ENCODE results near the gene JAZF1. TPM values are rescaled to one million over a fixed set of nuclear protein-coding genes. Genes with fewer than 3 reads are reported as not detected.

The JAZF1 gene
- total RNA-seq, 2 experiments from 2014 or later = 5.2 to 7.6 TPM

- H3K4me3 Mint-ChIP-seq = no peak overlapping the region
- H3K36me3 Mint-ChIP-seq (ENCODE audit: low read depth) = no peaks in the 10 kb centered on the region
- no peaks in the 10 kb centered on the region for H3K4me1 Mint-ChIP-seq
- CTCF ChIA-PET = interaction anchor here (1.0 kb wide), 1 partner anchor 17 kb away, joined by 5 read pairs; no protein-coding TSS in a partner anchor
- H3K27me3 Mint-ChIP-seq = no peaks in the 10 kb centered on the region
- no peak for DNase-seq
- POLR2A ChIA-PET = no interaction called here
- no peak overlapping the region for H3K27ac Mint-ChIP-seq
- H3K9me3 Mint-ChIP-seq = no peaks in the 10 kb centered on the region
Observed at GRCh38 chr7:28135760-28136159, 44.8 kb downstream of the JAZF1 start.

- CTCF ChIA-PET = interaction anchor here (1.0 kb wide), 1 partner anchor 17 kb away, joined by 5 read pairs; no protein-coding TSS in a partner anchor
Observed at GRCh38 chr7:28135315-28135714, 45.3 kb downstream of the JAZF1 start.

GRCh38 chr7:28133872-28134271 is 46.7 kb downstream of the JAZF1 start:
- CTCF ChIA-PET = no interaction called here
- no peak overlapping the region for H3K27ac Mint-ChIP-seq
- POLR2A ChIA-PET = no interaction called here

More at GRCh38 chr7:28135315-28135714, 45.3 kb downstream of the JAZF1 start:
- no peaks in the 10 kb centered on the region for H3K4me1 Mint-ChIP-seq
- POLR2A ChIA-PET = no interaction called here
- no peak overlapping the region for H3K27ac Mint-ChIP-seq
- no peak for DNase-seq
- no peak overlapping the region for H3K4me3 Mint-ChIP-seq
- no peaks in the 10 kb centered on the region for H3K27me3 Mint-ChIP-seq
- no peaks in the 10 kb centered on the region for H3K36me3 Mint-ChIP-seq (ENCODE audit: low read depth)
- H3K9me3 Mint-ChIP-seq = no peaks in the 10 kb centered on the region

GRCh38 chr7:28132959-28133870 is 47.4 kb downstream of the JAZF1 start:
- H3K9me3 Mint-ChIP-seq = no peaks in the 10 kb centered on the region
- POLR2A ChIA-PET = no interaction called here
- H3K4me1 Mint-ChIP-seq = peaks cover 3% of the 10 kb centered on the region
- H3K36me3 Mint-ChIP-seq (ENCODE audit: low read depth) = no peaks in the 10 kb centered on the region
- H3K27ac Mint-ChIP-seq = no peak overlapping the region
- no peak for DNase-seq
- H3K27me3 Mint-ChIP-seq = no peaks in the 10 kb centered on the region
- no peak overlapping the region for H3K4me3 Mint-ChIP-seq
- CTCF ChIA-PET = interaction anchor here (1.6 kb wide), 1 partner anchor 17 kb away, joined by 6 read pairs; no protein-coding TSS in a partner anchor

More at GRCh38 chr7:28133872-28134271, 46.7 kb downstream of the JAZF1 start:
- no peaks in the 10 kb centered on the region for H3K27me3 Mint-ChIP-seq
- H3K4me3 Mint-ChIP-seq = no peak overlapping the region
- H3K9me3 Mint-ChIP-seq = no peaks in the 10 kb centered on the region
- no peaks in the 10 kb centered on the region for H3K36me3 Mint-ChIP-seq (ENCODE audit: low read depth)
- no peak for DNase-seq
- no peaks in the 10 kb centered on the region for H3K4me1 Mint-ChIP-seq

GRCh38 chr7:28130277-28130676 is 50.3 kb downstream of the JAZF1 start:
- Mint-ChIP-seq H3K27me3 (no peaks in the 10 kb centered on the region), H3K9me3 (no peaks in the 10 kb centered on the region), H3K36me3 (ENCODE audit: low read depth) (no peaks in the 10 kb centered on the region), H3K4me3 (no peak overlapping the region), H3K27ac (no peak overlapping the region), H3K4me1 (peaks cover 3% of the 10 kb centered on the region)
- no peak for DNase-seq
- CTCF ChIA-PET = interaction anchor here (1.0 kb wide), 1 partner anchor 9 kb away, joined by 5 read pairs; no protein-coding TSS in a partner anchor
- POLR2A ChIA-PET = no interaction called here

- no peaks in the 10 kb centered on the region for H3K27me3 Mint-ChIP-seq
- no peak for DNase-seq
- peaks cover 12% of the 10 kb centered on the region for H3K4me1 Mint-ChIP-seq
- no peak overlapping the region for H3K4me3 Mint-ChIP-seq
- H3K9me3 Mint-ChIP-seq = no peaks in the 10 kb centered on the region
- CTCF ChIA-PET = interaction anchor here (1.4 kb wide), 1 partner anchor 58 kb away, joined by 3 read pairs; no protein-coding TSS in a partner anchor
- no peaks in the 10 kb centered on the region for H3K36me3 Mint-ChIP-seq (ENCODE audit: low read depth)
- no peak overlapping the region for H3K27ac Mint-ChIP-seq
- POLR2A ChIA-PET = no interaction called here
Observed at GRCh38 chr7:28128608-28129007, 52.0 kb downstream of the JAZF1 start.

GRCh38 chr7:28126410-28127041 is 54.1 kb downstream of the JAZF1 start:
- ChIA-PET CTCF (interaction anchor here (1.2 kb wide), 1 partner anchor 21 kb away, joined by 4 read pairs; no protein-coding TSS in a partner anchor), POLR2A (no interaction called here)
- no peak for DNase-seq
- no peak overlapping the region for H3K27ac Mint-ChIP-seq
- H3K4me1 Mint-ChIP-seq = peaks cover 18% of the 10 kb centered on the region
- no peak overlapping the region for H3K4me3 Mint-ChIP-seq
- H3K36me3 Mint-ChIP-seq (ENCODE audit: low read depth) = no peaks in the 10 kb centered on the region
- H3K9me3 Mint-ChIP-seq = peaks cover 2% of the 10 kb centered on the region
- H3K27me3 Mint-ChIP-seq = no peaks in the 10 kb centered on the region

GRCh38 chr7:28125431-28126409 is 54.9 kb downstream of the JAZF1 start:
- H3K4me1 Mint-ChIP-seq = peaks cover 19% of the 10 kb centered on the region

GRCh38 chr7:28124413-28124812 is 56.2 kb downstream of the JAZF1 start:
- no peaks in the 10 kb centered on the region for H3K36me3 Mint-ChIP-seq (ENCODE audit: low read depth)
- no peaks in the 10 kb centered on the region for H3K27me3 Mint-ChIP-seq
- H3K4me1 Mint-ChIP-seq = peaks cover 24% of the 10 kb centered on the region
- CTCF ChIA-PET = interaction anchor here (1.1 kb wide), 1 partner anchor 28 kb away, joined by 3 read pairs; no protein-coding TSS in a partner anchor
- POLR2A ChIA-PET = no interaction called here
- peaks cover 4% of the 10 kb centered on the region for H3K9me3 Mint-ChIP-seq
- no peak overlapping the region for H3K4me3 Mint-ChIP-seq
- no peak overlapping the region for H3K27ac Mint-ChIP-seq
- no peak for DNase-seq

More at GRCh38 chr7:28125431-28126409, 54.9 kb downstream of the JAZF1 start:
- no peak for DNase-seq
- ChIA-PET POLR2A (interaction anchor here (0.6 kb wide), 1 partner anchor 120 kb away, joined by 4 read pairs; no protein-coding TSS in a partner anchor), CTCF (interaction anchor here (1.1 to 1.2 kb wide), 2 partner anchors 21 to 26 kb away, joined by 3 to 4 read pairs; no protein-coding TSS in a partner anchor)
- no peak overlapping the region for H3K27ac Mint-ChIP-seq
- no peaks in the 10 kb centered on the region for H3K36me3 Mint-ChIP-seq (ENCODE audit: low read depth)
- no peaks in the 10 kb centered on the region for H3K27me3 Mint-ChIP-seq
- H3K4me3 Mint-ChIP-seq = no peak overlapping the region
- H3K9me3 Mint-ChIP-seq = peaks cover 2% of the 10 kb centered on the region

GRCh38 chr7:28123752-28124151 is 56.8 kb downstream of the JAZF1 start:
- CTCF ChIA-PET = no interaction called here
- Mint-ChIP-seq H3K27ac (no peak overlapping the region), H3K36me3 (ENCODE audit: low read depth) (no peaks in the 10 kb centered on the region), H3K4me1 (peaks cover 24% of the 10 kb centered on the region), H3K4me3 (no peak overlapping the region), H3K27me3 (no peaks in the 10 kb centered on the region), H3K9me3 (peaks cover 4% of the 10 kb centered on the region)
- POLR2A ChIA-PET = no interaction called here
- no peak for DNase-seq

GRCh38 chr7:28121496-28121895 is 59.1 kb downstream of the JAZF1 start:
- CTCF ChIA-PET = interaction anchor here (1.3 kb wide), 1 partner anchor 9 kb away, joined by 5 read pairs; no protein-coding TSS in a partner anchor
- DNase-seq = no peak
- no peak overlapping the region for H3K4me3 Mint-ChIP-seq
- H3K36me3 Mint-ChIP-seq (ENCODE audit: low read depth) = no peaks in the 10 kb centered on the region
- H3K27me3 Mint-ChIP-seq = no peaks in the 10 kb centered on the region
- POLR2A ChIA-PET = no interaction called here
- peaks cover 21% of the 10 kb centered on the region for H3K4me1 Mint-ChIP-seq
- no peak overlapping the region for H3K27ac Mint-ChIP-seq
- peaks cover 4% of the 10 kb centered on the region for H3K9me3 Mint-ChIP-seq

- Mint-ChIP-seq H3K27ac (no peak overlapping the region), H3K4me3 (no peak overlapping the region), H3K36me3 (ENCODE audit: low read depth) (no peaks in the 10 kb centered on the region), H3K9me3 (peaks cover 2% of the 10 kb centered on the region), H3K27me3 (no peaks in the 10 kb centered on the region), H3K4me1 (peaks cover 6% of the 10 kb centered on the region)
- no peak for DNase-seq
- ChIA-PET POLR2A (no interaction called here), CTCF (no interaction called here)
Observed at GRCh38 chr7:28116041-28116440, 64.6 kb downstream of the JAZF1 start.

Measured in activated CD4-positive, alpha-beta T cell treated with anti-CD3 and anti-CD28 coated beads, Interleukin-2, amount 10 ng/mL, durations not matched to agents 7 days and 5 days (primary cell).